ENCODE results near the gene HES2. TPM values are rescaled to one million over a fixed set of nuclear protein-coding genes. Genes with fewer than 3 reads are reported as not detected.
A peak's percentile ranks its signal among the peaks of the same experiment; 100 is the strongest.

HES2 gene
- total and polyA plus RNA-seq, 4 donors: 0.19 to 0.72 (median 0.38) TPM; not detected in 1

- under 1% methylated on average over 83 of the region's 83 CpGs for WGBS (ENCODE audit: insufficient coverage)
- Histone ChIP-seq H3K4me3 (ENCODE audit: low read depth, low read length) (peak overlapping the region; percentile 49), H3K36me3 (ENCODE audit: control insufficient read depth, insufficient read depth, low read length) (no peaks in the 10 kb centered on the region), H3K9me3 (ENCODE audit: control insufficient read depth, insufficient read depth, low read length) (no peaks in the 10 kb centered on the region), H3K27me3 (ENCODE audit: control insufficient read depth, insufficient read depth, low read length) (peaks cover 3% of the 10 kb centered on the region), H3K4me1 (ENCODE audit: control insufficient read depth, insufficient read depth, low read length) (peaks cover 23% of the 10 kb centered on the region), H3K27ac (ENCODE audit: low read depth, low read length) (no peak overlapping the region)
- DNase-seq (ENCODE audit: low read depth in 4 of 6, low spot score in 6 of 6): no peak
Observed at GRCh38 chr1:6392809-6393399, 26.8 kb downstream of the HES2 start.

- no peaks in the 10 kb centered on the region for H3K9me3 ChIP-seq (ENCODE audit: control insufficient read depth, insufficient read depth, low read length)
- H3K27me3 ChIP-seq (ENCODE audit: control insufficient read depth, insufficient read depth, low read length): no peaks in the 10 kb centered on the region
- no peak overlapping the region for H3K27ac ChIP-seq (ENCODE audit: low read depth, low read length)
- H3K36me3 ChIP-seq (ENCODE audit: control insufficient read depth, insufficient read depth, low read length): no peaks in the 10 kb centered on the region
- WGBS (ENCODE audit: insufficient coverage): 33% methylated on average over 12 of the region's 16 CpGs
- peak overlapping the region; percentile 29 for H3K4me3 ChIP-seq (ENCODE audit: low read depth, low read length)
- peaks cover 23% of the 10 kb centered on the region for H3K4me1 ChIP-seq (ENCODE audit: control insufficient read depth, insufficient read depth, low read length)
- peak in 2 of 6 donors; percentile 49 to 64 for DNase-seq (ENCODE audit: low read depth in 4 of 6, low spot score in 6 of 6)
Observed at GRCh38 chr1:6391951-6392808, 27.5 kb downstream of the HES2 start.

- Histone ChIP-seq H3K27me3 (ENCODE audit: control insufficient read depth, insufficient read depth, low read length) (no peaks in the 10 kb centered on the region), H3K36me3 (ENCODE audit: control insufficient read depth, insufficient read depth, low read length) (peaks cover 3% of the 10 kb centered on the region), H3K27ac (ENCODE audit: low read depth, low read length) (no peak overlapping the region), H3K4me1 (ENCODE audit: control insufficient read depth, insufficient read depth, low read length) (peaks cover 40% of the 10 kb centered on the region), H3K4me3 (ENCODE audit: low read depth, low read length) (no peak overlapping the region), H3K9me3 (ENCODE audit: control insufficient read depth, insufficient read depth, low read length) (no peaks in the 10 kb centered on the region)
- 92% methylated on average over 8 of the region's 9 CpGs for WGBS (ENCODE audit: insufficient coverage)
- DNase-seq (ENCODE audit: low read depth in 4 of 6, low spot score in 6 of 6): no peak
Observed at GRCh38 chr1:6389971-6390370, 29.7 kb downstream of the HES2 start.

- no peak overlapping the region for H3K27ac ChIP-seq (ENCODE audit: low read depth, low read length)
- peaks cover 3% of the 10 kb centered on the region for H3K36me3 ChIP-seq (ENCODE audit: control insufficient read depth, insufficient read depth, low read length)
- H3K4me3 ChIP-seq (ENCODE audit: low read depth, low read length): no peak overlapping the region
- H3K9me3 ChIP-seq (ENCODE audit: control insufficient read depth, insufficient read depth, low read length): no peaks in the 10 kb centered on the region
- 66% methylated on average over 6 of the region's 10 CpGs for WGBS (ENCODE audit: insufficient coverage)
- no peak for DNase-seq (ENCODE audit: low read depth in 4 of 6, low spot score in 6 of 6)
- peaks cover 26% of the 10 kb centered on the region for H3K4me1 ChIP-seq (ENCODE audit: control insufficient read depth, insufficient read depth, low read length)
- no peaks in the 10 kb centered on the region for H3K27me3 ChIP-seq (ENCODE audit: control insufficient read depth, insufficient read depth, low read length)
Observed at GRCh38 chr1:6386371-6386949, 33.3 kb downstream of the HES2 start.

GRCh38 chr1:6385488-6386191 lies 34.1 kb downstream of the HES2 start:
- Histone ChIP-seq H3K27ac (ENCODE audit: low read depth, low read length) (peak overlapping the region; percentile 49), H3K27me3 (ENCODE audit: control insufficient read depth, insufficient read depth, low read length) (no peaks in the 10 kb centered on the region), H3K9me3 (ENCODE audit: control insufficient read depth, insufficient read depth, low read length) (no peaks in the 10 kb centered on the region), H3K36me3 (ENCODE audit: control insufficient read depth, insufficient read depth, low read length) (peaks cover 3% of the 10 kb centered on the region), H3K4me1 (ENCODE audit: control insufficient read depth, insufficient read depth, low read length) (peaks cover 22% of the 10 kb centered on the region), H3K4me3 (ENCODE audit: low read depth, low read length) (no peak overlapping the region)
- DNase-seq (ENCODE audit: low read depth in 4 of 6, low spot score in 6 of 6): peak in 2 of 6 donors; percentile 41 to 54
- WGBS (ENCODE audit: insufficient coverage): 39% methylated on average over 22 of the region's 22 CpGs

- Histone ChIP-seq H3K36me3 (ENCODE audit: control insufficient read depth, insufficient read depth, low read length) (peaks cover 3% of the 10 kb centered on the region), H3K4me3 (ENCODE audit: low read depth, low read length) (no peak overlapping the region), H3K4me1 (ENCODE audit: control insufficient read depth, insufficient read depth, low read length) (peaks cover 22% of the 10 kb centered on the region), H3K9me3 (ENCODE audit: control insufficient read depth, insufficient read depth, low read length) (no peaks in the 10 kb centered on the region), H3K27ac (ENCODE audit: low read depth, low read length) (peak overlapping the region; percentile 49), H3K27me3 (ENCODE audit: control insufficient read depth, insufficient read depth, low read length) (no peaks in the 10 kb centered on the region)
- 19% methylated on average over 5 of the region's 5 CpGs for WGBS (ENCODE audit: insufficient coverage)
- peak in 3 of 6 donors; percentile 52 to 86 (median 83) for DNase-seq (ENCODE audit: low read depth in 4 of 6, low spot score in 6 of 6)
Observed at GRCh38 chr1:6384962-6385361, 34.8 kb downstream of the HES2 start.

GRCh38 chr1:6384135-6384534 lies 35.6 kb downstream of the HES2 start:
- Histone ChIP-seq H3K27me3 (ENCODE audit: control insufficient read depth, insufficient read depth, low read length) (no peaks in the 10 kb centered on the region), H3K27ac (ENCODE audit: low read depth, low read length) (no peak overlapping the region)
- WGBS (ENCODE audit: insufficient coverage): no CpG with 5 or more reads among the region's 1 CpG

GRCh38 chr1:6380037-6380436 lies 39.7 kb downstream of the HES2 start:
- H3K27me3 ChIP-seq (ENCODE audit: control insufficient read depth, insufficient read depth, low read length): no peaks in the 10 kb centered on the region
- H3K9me3 ChIP-seq (ENCODE audit: control insufficient read depth, insufficient read depth, low read length): no peaks in the 10 kb centered on the region
- no peaks in the 10 kb centered on the region for H3K36me3 ChIP-seq (ENCODE audit: control insufficient read depth, insufficient read depth, low read length)
- DNase-seq (ENCODE audit: low read depth in 4 of 6, low spot score in 6 of 6): no peak
- peaks cover 6% of the 10 kb centered on the region for H3K4me1 ChIP-seq (ENCODE audit: control insufficient read depth, insufficient read depth, low read length)
- 100% methylated on average over 1 of the region's 7 CpGs for WGBS (ENCODE audit: insufficient coverage)
- no peak overlapping the region for H3K4me3 ChIP-seq (ENCODE audit: low read depth, low read length)
- H3K27ac ChIP-seq (ENCODE audit: low read depth, low read length): no peak overlapping the region

More at GRCh38 chr1:6384135-6384534, 35.6 kb downstream of the HES2 start:
- Histone ChIP-seq H3K4me3 (ENCODE audit: low read depth, low read length) (no peak overlapping the region), H3K36me3 (ENCODE audit: control insufficient read depth, insufficient read depth, low read length) (peaks cover 3% of the 10 kb centered on the region), H3K4me1 (ENCODE audit: control insufficient read depth, insufficient read depth, low read length) (peaks cover 22% of the 10 kb centered on the region), H3K9me3 (ENCODE audit: control insufficient read depth, insufficient read depth, low read length) (no peaks in the 10 kb centered on the region)
- DNase-seq (ENCODE audit: low read depth in 4 of 6, low spot score in 6 of 6): no peak

GRCh38 chr1:6378096-6378746 lies 41.5 kb downstream of the HES2 start:
- Histone ChIP-seq H3K36me3 (ENCODE audit: control insufficient read depth, insufficient read depth, low read length) (no peaks in the 10 kb centered on the region), H3K9me3 (ENCODE audit: control insufficient read depth, insufficient read depth, low read length) (no peaks in the 10 kb centered on the region), H3K4me1 (ENCODE audit: control insufficient read depth, insufficient read depth, low read length) (no peaks in the 10 kb centered on the region), H3K4me3 (ENCODE audit: low read depth, low read length) (no peak overlapping the region), H3K27me3 (ENCODE audit: control insufficient read depth, insufficient read depth, low read length) (no peaks in the 10 kb centered on the region), H3K27ac (ENCODE audit: low read depth, low read length) (no peak overlapping the region)
- DNase-seq (ENCODE audit: low read depth in 4 of 6, low spot score in 6 of 6): no peak
- WGBS (ENCODE audit: insufficient coverage): 41% methylated on average over 8 of the region's 12 CpGs

All from spinal cord (tissue), 10 donors.